Measurements from ENCODE around the gene RPL31. TPM values are rescaled to one million over a fixed set of nuclear protein-coding genes. Genes with fewer than 3 reads are reported as not detected.

RPL31 gene
- polyA plus RNA-seq, 1 of the 3 experiments (the other 2 are of a cell fraction): 4,488 TPM

DNA sequence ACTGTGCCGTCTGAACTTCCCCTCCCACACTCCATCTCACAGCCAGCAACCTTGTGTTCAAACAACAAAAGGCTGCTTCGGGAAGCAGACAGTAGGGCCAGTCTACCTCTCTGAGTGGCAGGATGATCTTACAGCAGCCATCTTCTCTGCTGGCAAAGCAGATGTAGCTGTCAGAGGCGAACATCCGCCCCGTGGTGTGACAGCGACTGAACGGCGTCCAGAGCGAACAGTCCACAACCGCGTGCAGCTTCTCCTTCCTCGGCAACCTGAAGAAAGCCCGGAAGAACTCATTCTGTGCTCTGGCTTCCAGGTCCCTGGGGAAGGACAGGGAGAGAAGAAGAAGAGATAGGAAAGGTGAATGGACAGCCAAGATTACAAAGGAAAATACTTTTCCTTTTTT, 38.0 kb downstream of the RPL31 start:
- no peak overlapping the region for H3K4me2 ChIP-seq
- H3K9me2 ChIP-seq: no peaks in the 10 kb centered on the region
- CTCF ChIA-PET: interaction anchor here (1.2 to 1.7 kb wide), 4 partner anchors 11 to 149 kb away, joined by 3 to 11 read pairs (median 6); partner anchors contain the start of gene TBC1D8
- H3K27me3 ChIP-seq (ENCODE audit: insufficient read depth): no peaks in the 10 kb centered on the region
- POLR2A ChIA-PET: no interaction called here
- no peak for DNase-seq
- H3F3A ChIP-seq (replicated peaks; ENCODE audit: insufficient read depth): no peaks in the 10 kb centered on the region
- no peaks in the 10 kb centered on the region for H3K79me2 ChIP-seq (ENCODE audit: insufficient read depth)
- H3K4me3 ChIP-seq (ENCODE audit: low read depth in 2 of 2, low read length in 1 of 2): no peak overlapping the region
- 98% methylated on average over 13 of the region's 13 CpGs for WGBS (ENCODE audit: low lambda C conversion rate)
- TF ChIP-seq REST (IDR thresholded peaks at IDR 0.05; ENCODE audit: low read depth, low read length) (no peak), POLR2AphosphoS5 (IDR thresholded peaks at IDR 0.05; ENCODE audit: low read depth, low read length) (no peak), FOSL2 (IDR thresholded peaks at IDR 0.05; ENCODE audit: borderline replicate concordance, low read depth) (no peak), ELF1 (IDR thresholded peaks at IDR 0.05) (no peak), USF1 (IDR thresholded peaks at IDR 0.05; ENCODE audit: borderline replicate concordance, low read depth) (no peak), NFIC (IDR thresholded peaks at IDR 0.05; ENCODE audit: borderline replicate concordance) (no peak), JUND (IDR thresholded peaks at IDR 0.05) (no peak), RFX5 (IDR thresholded peaks at IDR 0.05; ENCODE audit: low read length) (no peak), YY1 (IDR thresholded peaks at IDR 0.05; ENCODE audit: low read depth) (no peak), FOXJ3 (CRISPR knock-in tag; IDR thresholded peaks at IDR 0.05) (no peak), SMC3 (IDR thresholded peaks at IDR 0.05; ENCODE audit: low read depth, low read length) (no peak), EP300 (IDR thresholded peaks at IDR 0.05; ENCODE audit: borderline replicate concordance in 1 of 2, low read depth in 1 of 2, low read length in 1 of 2) (no peak), PBX3 (IDR thresholded peaks at IDR 0.05) (no peak), TAF1 (IDR thresholded peaks at IDR 0.05; ENCODE audit: borderline replicate concordance, low read depth, low read length) (no peak), GABPA (IDR thresholded peaks at IDR 0.05; ENCODE audit: low read depth) (no peak), MEF2A (IDR thresholded peaks at IDR 0.05; ENCODE audit: borderline replicate concordance, low read depth) (no peak), MXI1 (IDR thresholded peaks at IDR 0.05; ENCODE audit: low read depth, low read length) (no peak), GATA2 (CRISPR knock-in tag; IDR thresholded peaks at IDR 0.05) (no peak)
- TF ChIP-seq, protein P1, sequence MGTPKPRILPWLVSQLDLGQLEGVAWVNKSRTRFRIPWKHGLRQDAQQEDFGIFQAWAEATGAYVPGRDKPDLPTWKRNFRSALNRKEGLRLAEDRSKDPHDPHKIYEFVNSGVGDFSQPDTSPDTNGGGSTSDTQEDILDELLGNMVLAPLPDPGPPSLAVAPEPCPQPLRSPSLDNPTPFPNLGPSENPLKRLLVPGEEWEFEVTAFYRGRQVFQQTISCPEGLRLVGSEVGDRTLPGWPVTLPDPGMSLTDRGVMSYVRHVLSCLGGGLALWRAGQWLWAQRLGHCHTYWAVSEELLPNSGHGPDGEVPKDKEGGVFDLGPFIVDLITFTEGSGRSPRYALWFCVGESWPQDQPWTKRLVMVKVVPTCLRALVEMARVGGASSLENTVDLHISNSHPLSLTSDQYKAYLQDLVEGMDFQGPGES (IDR thresholded peaks at IDR 0.05; ENCODE audit: low read depth, low read length): no peak
- TF ChIP-seq, protein P2, sequence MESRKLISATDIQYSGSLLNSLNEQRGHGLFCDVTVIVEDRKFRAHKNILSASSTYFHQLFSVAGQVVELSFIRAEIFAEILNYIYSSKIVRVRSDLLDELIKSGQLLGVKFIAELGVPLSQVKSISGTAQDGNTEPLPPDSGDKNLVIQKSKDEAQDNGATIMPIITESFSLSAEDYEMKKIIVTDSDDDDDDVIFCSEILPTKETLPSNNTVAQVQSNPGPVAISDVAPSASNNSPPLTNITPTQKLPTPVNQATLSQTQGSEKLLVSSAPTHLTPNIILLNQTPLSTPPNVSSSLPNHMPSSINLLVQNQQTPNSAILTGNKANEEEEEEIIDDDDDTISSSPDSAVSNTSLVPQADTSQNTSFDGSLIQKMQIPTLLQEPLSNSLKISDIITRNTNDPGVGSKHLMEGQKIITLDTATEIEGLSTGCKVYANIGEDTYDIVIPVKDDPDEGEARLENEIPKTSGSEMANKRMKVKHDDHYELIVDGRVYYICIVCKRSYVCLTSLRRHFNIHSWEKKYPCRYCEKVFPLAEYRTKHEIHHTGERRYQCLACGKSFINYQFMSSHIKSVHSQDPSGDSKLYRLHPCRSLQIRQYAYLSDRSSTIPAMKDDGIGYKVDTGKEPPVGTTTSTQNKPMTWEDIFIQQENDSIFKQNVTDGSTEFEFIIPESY (IDR thresholded peaks at IDR 0.05; ENCODE audit: borderline replicate concordance, low read depth): no peak
- H3K27ac ChIP-seq (ENCODE audit: low read depth in 2 of 2, low read length in 1 of 2): peak overlapping the region in 1 of 2 experiments; percentile 39; a peak in 2 of 4 replicates
- H3K4me1 ChIP-seq (ENCODE audit: control insufficient read depth in 1 of 2, insufficient read depth in 2 of 2, low read depth in 1 of 2, low read length in 1 of 2): peaks cover 0 to 21% of the 10 kb centered on the region in 2 experiments; a peak in 2 of 4 replicates
- H4K20me1 ChIP-seq (ENCODE audit: insufficient read depth): no peaks in the 10 kb centered on the region
- H2AFZ ChIP-seq (ENCODE audit: low read depth): no peak overlapping the region
- peaks cover 0 to 4% of the 10 kb centered on the region in 2 experiments for H3K36me3 ChIP-seq (replicated peaks in 1 of 2; ENCODE audit: control insufficient read depth in 1 of 2, insufficient read depth in 2 of 2, low read length in 1 of 2)
- no peaks in the 10 kb centered on the region for H3K9me3 ChIP-seq
- no peak overlapping the region for H3K9ac ChIP-seq

All from SK-N-SH (cell line).